ENCODE results near the gene DNAH12.

DNA sequence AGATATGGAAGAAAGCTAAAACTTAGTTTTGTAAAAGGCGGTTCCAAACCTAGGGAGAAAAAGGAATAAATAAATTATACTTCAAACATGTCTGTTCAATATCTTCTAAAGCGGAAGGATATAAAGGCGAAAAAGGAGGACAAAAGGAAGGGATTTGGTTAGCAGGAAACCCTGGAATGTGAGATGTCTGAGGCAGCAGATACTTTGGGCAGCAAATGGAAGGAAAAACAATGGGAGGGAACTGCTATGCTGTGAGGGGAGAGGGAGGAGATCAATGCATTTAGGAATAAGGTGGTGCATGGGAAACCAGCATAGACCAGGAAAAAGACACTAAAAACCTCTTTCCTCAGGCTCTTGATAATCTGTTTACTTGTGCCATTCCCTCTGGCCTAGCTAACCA lies 120.8 kb downstream of the DNAH12 start:
- TF ChIP-seq CTCF (conservative IDR thresholded peaks at IDR 0.05; ENCODE audit: low read depth, low read length), result no peak
- no peak for TF ChIP-seq MAZ (IDR thresholded peaks at IDR 0.05; ENCODE audit: borderline replicate concordance, low read depth, low read length)
- TF ChIP-seq MAFK (IDR thresholded peaks at IDR 0.05; ENCODE audit: low read depth, low read length), result no peak
- TF ChIP-seq POLR2A (IDR thresholded peaks at IDR 0.05; ENCODE audit: low read depth, low read length), result no peak
- no peak for TF ChIP-seq RFX5 (IDR thresholded peaks at IDR 0.05; ENCODE audit: low read depth, low read length)
- TF ChIP-seq MXI1 (IDR thresholded peaks at IDR 0.05; ENCODE audit: borderline replicate concordance, low read depth, low read length), result no peak
- TF ChIP-seq SMC3 (IDR thresholded peaks at IDR 0.05; ENCODE audit: low read depth, low read length), result no peak
- no peak for TF ChIP-seq FOS (IDR thresholded peaks at IDR 0.05; ENCODE audit: low read depth, low read length)

Measured in IMR-90 (cell line).